ENCODE data around the gene RNF38. TPM values are rescaled to one million over a fixed set of nuclear protein-coding genes. Genes with fewer than 3 reads are reported as not detected.

The RNF38 gene
- total and polyA plus RNA-seq, 8 donors, result 7.3 to 33.2 (median 16.3) TPM

DNA sequence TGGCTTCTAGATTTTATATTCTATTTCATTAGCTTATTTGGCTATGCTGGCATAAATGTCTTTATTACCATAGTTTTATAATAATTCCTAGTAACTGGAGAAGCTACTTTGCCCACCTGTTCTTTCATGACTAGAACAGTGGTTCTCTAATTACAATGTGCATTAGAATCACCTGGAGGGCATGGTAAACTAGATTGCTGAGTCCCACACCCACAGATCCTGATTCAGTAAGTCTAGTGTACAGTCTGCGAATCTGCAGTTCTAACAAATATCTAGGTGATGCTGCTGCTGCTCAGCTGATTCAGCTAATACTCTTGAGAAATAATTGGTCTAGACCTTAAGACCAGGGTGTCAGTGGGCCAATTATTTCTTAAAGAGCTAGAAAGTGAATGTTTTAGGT, 35.5 kb downstream of the RNF38 start:
- TF ChIP-seq, protein P1, sequence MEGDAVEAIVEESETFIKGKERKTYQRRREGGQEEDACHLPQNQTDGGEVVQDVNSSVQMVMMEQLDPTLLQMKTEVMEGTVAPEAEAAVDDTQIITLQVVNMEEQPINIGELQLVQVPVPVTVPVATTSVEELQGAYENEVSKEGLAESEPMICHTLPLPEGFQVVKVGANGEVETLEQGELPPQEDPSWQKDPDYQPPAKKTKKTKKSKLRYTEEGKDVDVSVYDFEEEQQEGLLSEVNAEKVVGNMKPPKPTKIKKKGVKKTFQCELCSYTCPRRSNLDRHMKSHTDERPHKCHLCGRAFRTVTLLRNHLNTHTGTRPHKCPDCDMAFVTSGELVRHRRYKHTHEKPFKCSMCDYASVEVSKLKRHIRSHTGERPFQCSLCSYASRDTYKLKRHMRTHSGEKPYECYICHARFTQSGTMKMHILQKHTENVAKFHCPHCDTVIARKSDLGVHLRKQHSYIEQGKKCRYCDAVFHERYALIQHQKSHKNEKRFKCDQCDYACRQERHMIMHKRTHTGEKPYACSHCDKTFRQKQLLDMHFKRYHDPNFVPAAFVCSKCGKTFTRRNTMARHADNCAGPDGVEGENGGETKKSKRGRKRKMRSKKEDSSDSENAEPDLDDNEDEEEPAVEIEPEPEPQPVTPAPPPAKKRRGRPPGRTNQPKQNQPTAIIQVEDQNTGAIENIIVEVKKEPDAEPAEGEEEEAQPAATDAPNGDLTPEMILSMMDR (IDR thresholded peaks at IDR 0.05), result no peak
- TF ChIP-seq POLR2AphosphoS5 (IDR thresholded peaks at IDR 0.05), result no peak
- no peak for TF ChIP-seq EP300 (IDR thresholded peaks at IDR 0.05)
- TF ChIP-seq POLR2A (IDR thresholded peaks at IDR 0.05), result no peak
- Histone ChIP-seq H3K36me3 (peaks cover 31 to 80% (median 76%) of the 10 kb centered on the region in 4 donors), H3K4me1 (no peaks in the 10 kb centered on the region), H3K9me3 (no peaks in the 10 kb centered on the region), H3K4me3 (no peak overlapping the region), H3K27ac (no peak overlapping the region), H3K27me3 (no peaks in the 10 kb centered on the region)
- WGBS, 5 donors, result 87 to 100% (median 95%) methylated on average over 1 of the region's 1 CpG
- intact Hi-C loops (cut with DNase I; ENCODE audit: low total_unique reads), result no loop called here
- no peak for DNase-seq

DNA sequence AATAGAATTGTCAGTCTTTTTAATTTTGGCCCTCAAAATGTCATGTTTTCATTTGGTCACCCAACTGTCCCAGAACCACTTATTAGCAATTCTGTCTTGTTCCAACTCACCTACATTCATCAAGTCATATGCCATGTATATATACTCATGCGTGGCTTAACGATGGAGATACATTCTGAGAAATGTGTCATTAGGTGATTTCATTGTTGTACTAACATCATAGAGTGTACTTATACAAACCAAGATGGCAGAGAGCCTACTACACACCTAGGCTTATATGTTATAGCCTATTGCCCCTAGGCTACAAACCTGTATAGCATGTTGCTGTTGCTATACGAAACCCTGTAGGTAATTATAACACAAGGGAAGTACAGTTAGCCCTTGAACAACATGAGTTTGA, 36.6 kb downstream of the RNF38 start:
- DNase-seq, result no peak
- Histone ChIP-seq H3K27me3 (no peaks in the 10 kb centered on the region), H3K9me3 (no peaks in the 10 kb centered on the region), H3K36me3 (peaks cover 21 to 69% (median 67%) of the 10 kb centered on the region in 4 donors), H3K4me3 (no peak overlapping the region), H3K4me1 (no peaks in the 10 kb centered on the region), H3K27ac (no peak overlapping the region)
- intact Hi-C loops (cut with DNase I; ENCODE audit: low total_unique reads), result no loop called here
- WGBS, 5 donors, result 92 to 93% methylated on average over 3 of the region's 3 CpGs; no CpG with 5 or more reads in 3 of the 5 donors
- TF ChIP-seq EP300 (IDR thresholded peaks at IDR 0.05), result no peak
- no peak for TF ChIP-seq POLR2AphosphoS5 (IDR thresholded peaks at IDR 0.05)
- TF ChIP-seq, protein P1 (IDR thresholded peaks at IDR 0.05), result no peak
- TF ChIP-seq POLR2A (IDR thresholded peaks at IDR 0.05), result no peak

DNA sequence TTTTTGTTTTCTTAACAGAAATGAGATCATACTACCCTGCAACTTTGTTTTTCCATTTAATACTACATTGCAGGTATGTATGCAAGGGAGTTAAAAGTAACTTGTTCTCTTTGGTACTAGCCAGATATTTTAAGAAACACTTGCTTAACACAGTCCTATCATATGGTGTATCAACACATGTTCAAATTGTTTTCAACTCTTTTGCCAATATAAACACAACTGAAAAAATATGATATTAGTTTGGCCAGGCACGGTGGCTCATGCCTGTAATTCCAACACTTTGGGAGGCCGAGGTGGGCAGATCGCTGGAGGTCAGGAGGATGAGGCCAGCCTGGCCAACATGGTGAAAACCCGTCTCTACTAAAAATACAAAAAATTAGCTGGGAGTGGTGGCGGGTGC, 41.6 kb downstream of the RNF38 start:
- H3K4me3 ChIP-seq, result no peak overlapping the region
- H3K27ac ChIP-seq, result no peak overlapping the region
- TF ChIP-seq POLR2A (IDR thresholded peaks at IDR 0.05), result no peak
- TF ChIP-seq, protein P1 (IDR thresholded peaks at IDR 0.05), result no peak
- no peak for TF ChIP-seq POLR2AphosphoS5 (IDR thresholded peaks at IDR 0.05)
- no peak for TF ChIP-seq EP300 (IDR thresholded peaks at IDR 0.05)
- no peaks in the 10 kb centered on the region for H3K4me1 ChIP-seq
- DNase-seq, result no peak
- WGBS, 5 donors, result 71 to 83% (median 82%) methylated on average over 5 of the region's 5 CpGs
- intact Hi-C loops (cut with DNase I; ENCODE audit: low total_unique reads), result no loop called here
- H3K36me3 ChIP-seq, result peaks cover 5 to 77% (median 64%) of the 10 kb centered on the region in 4 donors
- H3K27me3 ChIP-seq, result no peaks in the 10 kb centered on the region
- H3K9me3 ChIP-seq, result no peaks in the 10 kb centered on the region

DNA sequence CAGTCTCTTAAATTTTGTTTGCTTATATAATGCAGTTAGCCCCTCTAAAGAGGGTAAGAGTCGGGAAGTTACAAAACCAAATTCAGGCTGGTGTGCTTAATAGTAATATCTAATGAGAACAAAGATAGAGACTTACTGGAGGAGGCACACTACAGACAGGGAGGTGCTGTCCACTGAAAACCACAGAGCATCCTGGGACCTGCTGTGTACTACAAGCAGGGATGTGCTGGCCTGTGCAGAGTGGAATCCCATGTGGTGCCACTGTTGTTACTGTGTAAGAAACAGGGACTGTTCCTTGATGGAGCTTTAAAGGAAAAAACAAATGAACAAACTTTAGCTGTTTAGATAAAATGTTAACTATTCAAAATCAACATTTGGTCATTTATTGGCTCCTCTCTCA, 42.4 kb downstream of the RNF38 start:
- Histone ChIP-seq H3K4me3 (no peak overlapping the region), H3K4me1 (no peaks in the 10 kb centered on the region), H3K9me3 (no peaks in the 10 kb centered on the region), H3K36me3 (peaks cover 5 to 86% (median 68%) of the 10 kb centered on the region in 4 donors), H3K27me3 (no peaks in the 10 kb centered on the region), H3K27ac (no peak overlapping the region)
- intact Hi-C loops (cut with DNase I; ENCODE audit: low total_unique reads), result no loop called here
- WGBS, 5 donors, result 69 to 78% (median 74%) methylated on average over 1 of the region's 1 CpG
- TF ChIP-seq EP300 (IDR thresholded peaks at IDR 0.05), result no peak
- TF ChIP-seq, protein P1 (IDR thresholded peaks at IDR 0.05), result no peak
- TF ChIP-seq POLR2A (IDR thresholded peaks at IDR 0.05), result no peak
- no peak for TF ChIP-seq POLR2AphosphoS5 (IDR thresholded peaks at IDR 0.05)
- no peak for DNase-seq

Data from stomach (tissue), 9 donors.